B cell (primary cell): Measurements from ENCODE around the gene NAALADL1. TPM values are rescaled to one million over a fixed set of nuclear protein-coding genes. Genes with fewer than 3 reads are reported as not detected.

Experiments used
- ATAC-seq: fragments of 200-7000 bp; cut with Tn5 transposase; one replicate; pipeline ENCODE4 v1.10.0; 2021; ENCODE audit warnings: low read depth, mild to moderate bottlenecking, moderate number of reproducible peaks, moderate library complexity
- CTCF ChIA-PET: fragments of 350-600 bp; sonication (Branson Sonifier 250); formaldehyde crosslinking; loops from one replicate; lab custom pipeline; 2021; ENCODE audit warnings: antibody characterized with exemption, inconsistent platforms; lab: Charles Lee
- POLR2A ChIA-PET: fragments of 350-600 bp; sonication (Branson Sonifier 250); formaldehyde crosslinking; loops from one replicate; lab custom pipeline; 2021; ENCODE audit warnings: antibody characterized with exemption; lab: Charles Lee
- DNase-seq: peaks from one replicate; pipeline ENCODE4 v3.0.0; 2013
- H2AFZ ChIP-seq: 2 replicates; pipeline ENCODE4 v1.6.1; 2012; ENCODE audit warnings: mild to moderate bottlenecking, low read depth, low read length; ENCODE audit not compliant: insufficient read depth, poor library complexity, severe bottlenecking
- H3K27ac ChIP-seq, 2 donors: 1 replicate in 1 of 2; 2 replicates in 1 of 2; pipeline ENCODE4 v1.5.1; 2012 to 2013; ENCODE audit warnings: low read length in 2 of 2, mild to moderate bottlenecking in 2 of 2, moderate library complexity in 1 of 2
- H3K27me3 ChIP-seq, 4 experiments: fragments of 200-600 bp in 1 of 4; sonication (generic) in 1 of 4; replicated peaks in 1 of 4; 1 replicate in 2 of 4; 2 replicates in 2 of 4; pipeline versions ENCODE4 v1.6.1 to v1.7.0; 2013 to 2016; ENCODE audit warnings: low read length in 3 of 4, mild to moderate bottlenecking in 2 of 4, mixed read lengths in 1 of 4, moderate library complexity in 1 of 4; ENCODE audit not compliant: insufficient read depth in 4 of 4, control insufficient read depth in 3 of 4; ENCODE audit errors: control extremely low read depth in 1 of 4
- H3K36me3 ChIP-seq, 2 experiments: replicated peaks in 1 of 2; 1 replicate in 1 of 2; 2 replicates in 1 of 2; pipeline versions ENCODE4 v1.6.1 to v1.7.1; 2013; ENCODE audit warnings: low read length in 1 of 2; ENCODE audit not compliant: insufficient read depth in 2 of 2, control insufficient read depth in 1 of 2; ENCODE audit errors: control extremely low read depth in 1 of 2, extremely low read depth in 1 of 2
- H3K4me1 ChIP-seq, 2 donors: fragments of 200-600 bp in 1 of 2; sonication (generic) in 1 of 2; 1 replicate in 1 of 2; 2 replicates in 1 of 2; pipeline versions ENCODE4 v1.5.1 to v1.6.1; 2013 to 2017; ENCODE audit warnings: low read length in 2 of 2; ENCODE audit not compliant: control insufficient read depth in 2 of 2, insufficient read depth in 2 of 2
- H3K4me2 ChIP-seq: replicated peaks from 2 replicates; pipeline ENCODE3; 2012; ENCODE audit warnings: mild to moderate bottlenecking, low read depth, low read length; ENCODE audit not compliant: poor library complexity, severe bottlenecking
- H3K4me3 ChIP-seq, 5 experiments: fragments of 200-600 bp in 1 of 5; sonication (generic) in 1 of 5; 1 replicate in 3 of 5; 2 replicates in 2 of 5; pipeline versions ENCODE4 v1.5.1 to v1.7.0; 2011 to 2016; ENCODE audit warnings: low read length in 4 of 5, mild to moderate bottlenecking in 4 of 5, low read depth in 2 of 5, control low read depth in 1 of 5, moderate library complexity in 1 of 5; ENCODE audit not compliant: insufficient read depth in 1 of 5; ENCODE audit errors: control extremely low read depth in 1 of 5, extremely low read depth in 1 of 5
- H3K79me2 ChIP-seq: fragments of 200-600 bp; sonication (generic); one replicate; pipeline ENCODE4 v1.6.0; 2016; ENCODE audit warnings: low read length; ENCODE audit not compliant: control insufficient read depth, insufficient read depth
- H3K9ac ChIP-seq: fragments of 200-600 bp; sonication (generic); 2 replicates; pipeline ENCODE4 v1.6.1; 2017; ENCODE audit warnings: mild to moderate bottlenecking, low read length, moderate library complexity
- H3K9me3 ChIP-seq, 3 donors: one replicate each; pipeline versions ENCODE4 v1.6.1 to v1.7.1; 2013; ENCODE audit warnings: low read length in 2 of 3; ENCODE audit not compliant: control insufficient read depth in 2 of 3, insufficient read depth in 1 of 3; ENCODE audit errors: control extremely low read depth in 1 of 3
- H4K20me1 ChIP-seq: 2 replicates; pipeline ENCODE4 v1.6.0; 2012; ENCODE audit warnings: mild to moderate bottlenecking, low read length; ENCODE audit not compliant: insufficient read depth, control insufficient read depth, poor library complexity, severe bottlenecking
- H3K27ac Mint-ChIP-seq: one replicate; pipeline ENCODE4 v1.8.0; 2021; ENCODE audit warnings: mixed read lengths
- H3K27me3 Mint-ChIP-seq: one replicate; pipeline ENCODE4 v1.8.0; 2021; ENCODE audit warnings: mixed read lengths
- H3K4me1 Mint-ChIP-seq: one replicate; pipeline ENCODE4 v1.8.0; 2021; ENCODE audit warnings: mixed read lengths
- H3K4me3 Mint-ChIP-seq: one replicate; pipeline ENCODE4 v1.8.0; 2021; ENCODE audit warnings: mixed read lengths
- H3K9me3 Mint-ChIP-seq: one replicate; pipeline ENCODE4 v1.8.0; 2022; ENCODE audit warnings: mixed read lengths; ENCODE audit not compliant: insufficient read depth
- CTCF ChIP-seq: fragments of 200-600 bp; IDR thresholded peaks from one replicate; pipeline ENCODE4 v1.8.0; 2022; ENCODE audit warnings: antibody characterized with exemption, mild to moderate bottlenecking
- EZH2 ChIP-seq: IDR thresholded peaks from 2 replicates; pipeline ENCODE4 v1.6.1; 2012; ENCODE audit warnings: borderline replicate concordance, low read depth, mild to moderate bottlenecking, moderate library complexity, low read length; ENCODE audit not compliant: insufficient read depth, poor library complexity, severe bottlenecking
- WGBS: methylation state at CpG from one replicate; pipeline ENCODE4 v1.1.5; 2013; ENCODE audit warnings: missing lambda C conversion rate; ENCODE audit not compliant: insufficient coverage; 5-methylcytosine and 5-hydroxymethylcytosine counted together
- intact Hi-C: fragments of 100-400 bp; cut with micrococcal nuclease; formaldehyde crosslinking; loops from one replicate; pipeline ENCODE4 v1.10.0; 2022
- polyA plus RNA-seq: library from polyadenylated mRNA; depleted of rRNA; stranded (reverse); fragments of >200 nt; gene quantifications from 2 replicates; pipeline ENCODE4 v1.2.3, GENCODE V29; 2012
- total RNA-seq, 2 donors: library from RNA; stranded (reverse); fragments of 120-200 nt in 1 of 2; gene quantifications; 1 replicate in 1 of 2; 2 replicates in 1 of 2; pipeline versions ENCODE4 v1.2.3 to v1.2.4, GENCODE V29; 2013 to 2022

Gene NAALADL1
- total and polyA plus RNA-seq, 2 donors (not counting 1 experiment from before 2014, with no cell fraction given) = 23.0 to 40.2 TPM

DNA sequence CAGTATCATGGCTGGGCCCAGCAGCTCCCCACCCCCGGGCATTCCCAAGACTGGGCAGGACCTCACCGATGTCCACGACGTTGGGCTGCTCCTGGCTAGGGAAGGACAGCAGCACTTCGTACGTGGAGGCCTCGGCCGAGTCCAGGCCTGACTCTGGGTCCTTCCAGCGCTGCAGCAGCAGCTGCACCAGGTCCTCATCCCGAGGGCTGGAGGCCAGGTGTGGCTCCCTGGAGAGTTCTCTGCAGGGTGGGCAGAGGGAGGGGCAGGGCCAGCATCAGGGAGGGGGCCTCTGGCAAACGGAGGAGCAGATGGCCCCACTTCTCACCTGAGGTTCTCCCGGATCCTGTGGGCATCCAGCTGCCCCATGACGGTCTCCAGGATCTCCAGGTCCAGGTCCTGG is 341 bp downstream of the NAALADL1 start:
- no peak overlapping the region for H3K4me3 ChIP-seq
- WGBS = 93% methylated on average over 12 of the region's 13 CpGs
- peaks cover 0 to 2% (median 1%) of the 10 kb centered on the region in 4 experiments for H3K27me3 ChIP-seq
- no peak for DNase-seq
- CTCF ChIA-PET = no interaction called here
- no peaks in the 10 kb centered on the region for H3K9me3 Mint-ChIP-seq
- H3K4me1 ChIP-seq = peaks cover 10 to 14% of the 10 kb centered on the region in 2 donors
- POLR2A ChIA-PET = no interaction called here
- TF ChIP-seq EZH2 = no peak
- TF ChIP-seq CTCF = no peak
- no peak overlapping the region for H3K4me3 Mint-ChIP-seq
- no peaks in the 10 kb centered on the region for H3K79me2 ChIP-seq
- H3K9me3 ChIP-seq = peaks cover 0 to 3% (median 0%) of the 10 kb centered on the region in 3 donors
- H3K9ac ChIP-seq = no peak overlapping the region
- no peak overlapping the region for H3K4me2 ChIP-seq
- no peaks in the 10 kb centered on the region for H3K27me3 Mint-ChIP-seq
- H3K27ac ChIP-seq = no peak overlapping the region
- H3K36me3 ChIP-seq = no peaks in the 10 kb centered on the region
- intact Hi-C loops = no loop called here
- peaks cover 17% of the 10 kb centered on the region for H3K4me1 Mint-ChIP-seq
- no peaks in the 10 kb centered on the region for H4K20me1 ChIP-seq
- no peak for ATAC-seq
- no peak overlapping the region for H3K27ac Mint-ChIP-seq
- no peak overlapping the region for H2AFZ ChIP-seq

DNA sequence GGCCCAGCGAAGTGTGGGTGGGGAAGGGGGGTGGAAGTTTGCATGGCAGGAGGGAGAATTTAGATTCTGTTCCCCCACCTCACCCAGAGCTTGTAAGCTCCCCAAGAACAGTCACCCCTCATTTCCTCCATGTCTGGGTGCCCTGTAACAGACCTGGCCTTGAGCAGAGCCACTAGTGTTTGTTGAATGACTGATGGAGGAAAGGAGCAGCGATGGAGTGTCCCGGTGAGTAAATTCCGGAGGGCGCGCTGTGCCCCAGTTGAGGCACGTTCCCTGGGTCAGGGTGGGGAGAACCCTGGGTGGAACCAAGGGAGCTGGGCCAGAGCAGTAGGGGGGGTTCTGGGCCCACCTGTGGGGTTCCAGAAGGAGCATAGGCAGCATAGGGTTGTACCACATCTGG is 827 bp downstream of the NAALADL1 start:
- H3K27ac Mint-ChIP-seq = no peak overlapping the region
- no peak overlapping the region for H3K4me3 ChIP-seq
- TF ChIP-seq EZH2 (no peak), CTCF (no peak)
- H3K4me2 ChIP-seq = no peak overlapping the region
- 98% methylated on average over 4 of the region's 7 CpGs for WGBS
- intact Hi-C loops = no loop called here
- no peaks in the 10 kb centered on the region for H3K36me3 ChIP-seq
- no peaks in the 10 kb centered on the region for H3K27me3 Mint-ChIP-seq
- H3K27me3 ChIP-seq = peaks cover 0 to 2% (median 1%) of the 10 kb centered on the region in 4 experiments
- H3K27ac ChIP-seq = no peak overlapping the region
- no peak for DNase-seq
- H2AFZ ChIP-seq = no peak overlapping the region
- H3K4me1 Mint-ChIP-seq = peaks cover 17% of the 10 kb centered on the region
- no peak overlapping the region for H3K9ac ChIP-seq
- no peaks in the 10 kb centered on the region for H3K79me2 ChIP-seq
- POLR2A ChIA-PET = interaction anchor here (0.7 kb wide), 1 partner anchor 36 kb away, joined by 4 read pairs; no protein-coding TSS in a partner anchor
- peaks cover 10 to 14% of the 10 kb centered on the region in 2 donors for H3K4me1 ChIP-seq
- CTCF ChIA-PET = interaction anchor here (1.3 kb wide), 1 partner anchor 43 kb away, joined by 3 read pairs; the partner anchor contains the start of gene ARL2
- no peaks in the 10 kb centered on the region for H3K9me3 Mint-ChIP-seq
- peaks cover 0 to 3% (median 0%) of the 10 kb centered on the region in 3 donors for H3K9me3 ChIP-seq
- no peak for ATAC-seq
- no peak overlapping the region for H3K4me3 Mint-ChIP-seq
- H4K20me1 ChIP-seq = no peaks in the 10 kb centered on the region
